GM12873 (cell line): Measurements from ENCODE around the gene GSTM3.

Experiments
- TF ChIP-seq, protein P1 (sequence below): IDR thresholded peaks from 2 replicates; pipeline ENCODE4 v1.5.1; 2012; ENCODE audit warnings: low read depth, mild to moderate bottlenecking, moderate library complexity, low read length, control low read depth; ENCODE audit not compliant: insufficient read depth; ENCODE audit errors: missing control alignments

The GSTM3 gene

DNA sequence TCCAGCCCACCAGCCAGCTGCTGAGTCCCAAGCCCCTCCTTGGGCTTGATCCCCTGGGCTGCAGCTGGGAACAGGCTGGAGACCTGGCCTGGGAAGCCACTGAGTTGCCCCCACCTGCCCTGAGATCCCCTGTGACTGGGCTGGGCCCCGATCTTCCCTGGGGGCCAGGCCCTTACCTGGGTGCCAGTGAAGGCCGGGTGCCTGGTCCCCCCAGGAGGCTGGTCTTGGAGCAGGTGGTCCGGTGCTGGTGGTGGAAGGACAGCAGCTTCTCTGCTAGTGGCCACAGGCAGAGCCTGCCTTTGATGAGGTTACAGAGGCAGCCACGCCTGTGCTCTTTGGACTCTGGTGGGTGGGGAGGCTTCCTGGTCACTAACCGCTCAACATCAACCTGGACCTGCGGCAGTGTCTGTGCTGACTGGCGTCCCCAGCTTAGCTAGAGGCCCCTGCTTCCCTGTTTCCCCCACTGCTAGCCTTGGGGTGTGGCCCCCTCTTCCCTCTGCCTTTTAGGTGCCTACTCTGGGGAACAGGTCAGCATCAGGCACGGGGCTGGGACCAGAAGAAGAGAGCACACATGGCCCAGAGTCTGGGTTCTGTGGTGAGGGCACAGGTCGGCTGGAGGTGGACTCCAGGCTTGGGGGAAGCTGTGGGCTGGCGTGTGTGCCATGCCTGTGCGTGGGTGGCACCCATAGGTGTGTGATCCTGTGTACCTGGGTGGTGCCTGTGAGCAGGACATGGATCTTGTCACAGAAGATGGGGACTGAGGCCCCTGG, 23.0 kb upstream of the GSTM3 start, which contains the start of gene EPS8L3:
Gene EPS8L3 (minus strand): TSS at position 278 of the 770 bp plus-strand sequence. CDS start 2,174 bp downstream, outside the sequence.
- TF ChIP-seq, protein P1, sequence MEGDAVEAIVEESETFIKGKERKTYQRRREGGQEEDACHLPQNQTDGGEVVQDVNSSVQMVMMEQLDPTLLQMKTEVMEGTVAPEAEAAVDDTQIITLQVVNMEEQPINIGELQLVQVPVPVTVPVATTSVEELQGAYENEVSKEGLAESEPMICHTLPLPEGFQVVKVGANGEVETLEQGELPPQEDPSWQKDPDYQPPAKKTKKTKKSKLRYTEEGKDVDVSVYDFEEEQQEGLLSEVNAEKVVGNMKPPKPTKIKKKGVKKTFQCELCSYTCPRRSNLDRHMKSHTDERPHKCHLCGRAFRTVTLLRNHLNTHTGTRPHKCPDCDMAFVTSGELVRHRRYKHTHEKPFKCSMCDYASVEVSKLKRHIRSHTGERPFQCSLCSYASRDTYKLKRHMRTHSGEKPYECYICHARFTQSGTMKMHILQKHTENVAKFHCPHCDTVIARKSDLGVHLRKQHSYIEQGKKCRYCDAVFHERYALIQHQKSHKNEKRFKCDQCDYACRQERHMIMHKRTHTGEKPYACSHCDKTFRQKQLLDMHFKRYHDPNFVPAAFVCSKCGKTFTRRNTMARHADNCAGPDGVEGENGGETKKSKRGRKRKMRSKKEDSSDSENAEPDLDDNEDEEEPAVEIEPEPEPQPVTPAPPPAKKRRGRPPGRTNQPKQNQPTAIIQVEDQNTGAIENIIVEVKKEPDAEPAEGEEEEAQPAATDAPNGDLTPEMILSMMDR = no peak

DNA sequence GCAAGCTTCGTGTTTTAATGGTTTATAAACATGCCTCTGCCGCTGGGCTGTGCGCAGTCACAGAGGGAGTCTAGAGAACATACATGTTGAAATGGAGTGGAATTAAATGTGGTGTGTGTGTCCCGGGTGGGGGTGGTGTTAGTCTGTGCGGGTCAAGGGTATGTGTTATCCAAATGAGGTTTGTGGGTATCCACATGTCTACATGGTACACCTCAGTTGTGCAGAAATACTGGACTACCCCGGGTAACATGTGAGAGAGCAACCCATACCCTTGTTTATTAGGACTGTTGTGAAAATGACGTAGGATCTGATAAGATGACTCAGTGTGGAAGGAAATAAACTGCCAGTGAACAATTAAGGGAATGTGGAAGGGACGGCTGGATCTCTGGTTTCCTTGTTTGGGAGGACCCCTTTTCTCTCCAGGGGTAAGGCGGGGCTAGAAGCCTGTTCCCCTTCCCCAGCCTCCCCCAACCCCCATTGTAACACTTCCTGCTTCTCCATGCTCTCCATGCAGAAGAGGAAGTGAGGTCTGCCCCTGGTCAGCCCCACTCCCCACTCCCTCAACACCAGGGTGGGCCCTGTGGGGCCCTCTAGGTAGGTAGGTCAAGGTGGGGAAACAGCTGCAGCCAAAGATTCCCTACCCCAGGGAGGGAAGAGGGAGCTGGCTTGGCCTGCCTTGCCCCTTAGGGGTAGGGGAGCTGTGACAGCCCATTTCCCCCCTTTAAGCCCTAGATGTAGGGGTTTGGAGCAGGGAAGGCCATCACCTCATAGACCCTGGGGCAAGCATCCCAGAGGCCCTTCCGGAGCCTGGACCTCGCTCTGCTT, 22.2 kb upstream of the GSTM3 start:
- TF ChIP-seq, protein P1 = no peak

- TF ChIP-seq, protein P1 = no peak
Observed at GRCh38 chr1:109762039-109762585, 21.3 kb upstream of the GSTM3 start.

DNA sequence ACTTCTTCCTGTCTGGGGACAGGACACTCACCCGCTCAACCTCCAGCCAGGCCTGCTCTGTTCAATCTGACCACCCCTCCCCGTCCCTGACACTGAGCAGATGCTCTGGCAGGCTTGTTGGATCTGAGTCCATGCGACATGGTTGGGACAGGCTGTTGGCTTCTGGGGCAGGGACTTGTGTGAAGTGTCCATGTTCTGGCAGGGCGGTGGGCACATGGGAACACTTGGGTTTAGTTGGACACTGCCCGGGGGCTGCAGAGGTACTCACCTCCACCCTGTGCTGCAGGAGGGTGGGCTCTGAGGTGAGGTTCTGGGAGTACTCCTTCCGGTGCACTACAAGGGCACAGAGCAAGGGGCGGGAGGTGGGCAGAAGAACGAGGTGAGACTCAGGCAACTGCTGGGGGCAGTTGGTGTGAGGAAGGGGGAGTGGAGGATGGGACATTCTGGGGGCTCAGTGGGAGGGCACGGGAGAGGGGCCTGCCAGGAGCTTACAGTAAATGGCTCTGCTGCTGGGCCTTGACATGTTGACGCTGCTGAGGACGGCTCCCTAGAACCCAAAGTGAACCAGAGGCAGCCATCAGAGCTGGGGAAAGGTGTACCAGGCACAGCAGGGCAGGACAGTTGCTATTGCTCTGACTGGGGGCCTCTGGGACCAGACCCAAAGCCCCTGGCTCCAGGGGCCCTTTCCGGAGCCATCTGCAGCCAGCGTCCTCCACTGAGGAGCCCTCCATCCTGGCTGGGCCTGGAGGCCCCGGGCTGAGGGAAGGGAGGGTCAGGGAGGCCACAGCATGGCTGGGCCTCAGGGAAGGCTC, 20.6 kb upstream of the GSTM3 start:
- TF ChIP-seq, protein P1 = no peak

DNA sequence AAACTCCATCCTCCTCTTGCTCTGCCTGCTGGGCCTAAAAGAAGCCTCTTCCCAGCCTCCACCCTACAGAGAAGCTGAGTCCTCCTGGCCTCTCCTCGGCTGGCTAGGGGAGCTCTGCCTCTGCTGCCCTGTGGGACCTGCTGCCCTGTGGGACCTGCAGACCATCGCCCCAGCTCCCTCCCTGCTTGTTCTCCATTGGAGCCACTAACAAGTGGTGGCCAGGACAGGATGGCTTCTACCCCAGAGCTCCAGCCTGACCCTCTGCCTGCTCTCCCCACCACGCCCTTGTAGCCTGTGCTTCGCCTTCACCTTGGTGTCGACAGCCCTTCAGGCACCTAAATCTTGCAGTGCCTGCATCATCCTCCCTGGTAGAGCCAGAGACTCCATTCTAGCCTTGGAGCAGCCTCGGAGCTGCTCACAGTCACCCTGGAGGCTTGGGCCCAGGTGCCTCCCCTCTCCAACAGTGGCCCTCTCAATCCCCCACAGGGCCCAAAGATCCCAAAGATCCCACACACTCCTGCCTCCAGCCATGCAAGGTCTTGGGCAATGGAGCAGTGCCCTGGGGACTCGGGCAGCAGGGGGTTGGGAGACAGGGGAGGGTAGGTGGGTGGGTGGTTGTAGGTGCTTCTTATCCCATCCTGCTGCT, 19.9 kb upstream of the GSTM3 start:
- TF ChIP-seq, protein P1 = no peak

DNA sequence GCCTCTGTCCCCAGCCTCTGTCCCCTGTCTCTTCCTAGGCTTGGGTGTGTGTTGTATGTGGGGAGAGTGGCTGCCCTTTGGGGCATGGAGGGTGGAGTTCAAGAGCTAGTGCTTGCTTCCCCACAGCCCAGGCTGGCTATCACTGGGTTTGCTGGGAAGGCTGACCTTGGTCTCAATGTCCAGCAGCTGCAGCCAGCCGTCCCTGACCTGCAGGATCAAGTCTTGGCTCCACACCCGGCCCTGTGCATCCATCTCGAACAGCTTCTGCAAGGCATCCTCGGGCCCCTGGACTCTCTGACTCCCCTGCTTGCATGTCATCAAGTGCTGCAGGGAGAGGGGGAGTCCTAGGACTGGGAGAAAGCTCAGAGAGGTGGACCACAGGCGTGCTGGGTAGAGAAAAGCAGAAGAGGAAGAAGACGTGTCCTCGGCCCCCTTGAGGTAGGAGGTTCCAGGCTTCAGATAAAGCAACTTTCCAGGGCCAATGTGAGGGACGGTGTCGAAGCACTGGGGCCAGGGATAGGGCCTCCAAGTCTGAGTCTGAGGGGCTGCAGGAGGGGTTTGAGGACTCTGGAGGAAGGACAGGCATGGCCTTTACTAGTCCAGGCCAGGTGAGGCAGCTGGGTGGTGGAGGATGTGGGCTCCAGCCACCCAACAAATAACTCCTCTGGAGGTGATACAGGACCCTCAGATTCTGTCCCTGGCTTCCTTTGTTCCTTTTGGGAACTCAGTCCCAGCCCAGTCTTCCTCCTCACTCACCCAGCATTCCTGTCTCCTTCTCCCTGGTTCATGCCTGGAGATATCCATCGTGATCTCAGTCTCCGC, 18.9 kb upstream of the GSTM3 start:
- TF ChIP-seq, protein P1 = no peak
